Heart right ventricle (tissue), 16 donors: ENCODE measurements around the gene UPF1. TPM values are rescaled to one million over a fixed set of nuclear protein-coding genes. Genes with fewer than 3 reads are reported as not detected.
"Not testable (repeated sequence)": the region's sequence is repeated elsewhere in the genome, so short reads cannot be mapped to it uniquely, and the experiment has no call there.

Experiments used
- ATAC-seq, 8 donors: fragments of 200-7000 bp; cut with Tn5 transposase; one replicate each; pipeline ENCODE4 v1.9.1; 2020; ENCODE audit warnings: mild to moderate bottlenecking in 8 of 8, moderate library complexity in 8 of 8, moderate number of reproducible peaks in 1 of 8
- DNase-seq, 2 donors: peaks; one replicate each; pipeline ENCODE4 v3.0.0-alpha.2; 2020
- H3K27ac ChIP-seq, 10 donors: fragments of 200-600 bp; sonication (generic) in 2 of 10; one replicate each; pipeline versions ENCODE4 v1.5.0 to v1.8.0; 2020 to 2022; ENCODE audit warnings: mild to moderate bottlenecking in 3 of 10
- H3K27me3 ChIP-seq, 7 donors: fragments of 200-600 bp; one replicate each; pipeline ENCODE4 v1.8.0; 2021 to 2022; ENCODE audit warnings: mild to moderate bottlenecking in 2 of 7
- H3K36me3 ChIP-seq, 9 donors: fragments of 200-600 bp; sonication (generic) in 1 of 9; one replicate each; pipeline versions ENCODE4 v1.5.0 to v1.8.0; 2020 to 2022; ENCODE audit warnings: mild to moderate bottlenecking in 2 of 9
- H3K4me1 ChIP-seq, 9 donors: fragments of 200-600 bp; sonication (generic) in 1 of 9; one replicate each; pipeline versions ENCODE4 v1.5.0 to v1.8.0; 2020 to 2022; ENCODE audit warnings: mild to moderate bottlenecking in 4 of 9
- H3K4me3 ChIP-seq, 10 donors: fragments of 200-600 bp; sonication (generic) in 2 of 10; one replicate each; pipeline versions ENCODE4 v1.5.0 to v1.8.0; 2020 to 2022; ENCODE audit warnings: mild to moderate bottlenecking in 7 of 10, moderate library complexity in 2 of 10
- H3K9me3 ChIP-seq, 11 donors: fragments of 200-600 bp in 10 of 11; sonication (generic) in 2 of 11; one replicate each; pipeline versions ENCODE4 v1.5.0 to v1.8.0; 2013 to 2022; ENCODE audit warnings: mild to moderate bottlenecking in 2 of 11, control low read depth in 1 of 11, moderate library complexity in 1 of 11
- WGBS, 2 donors: extraction: QIAGEN DNeasy Blood & Tissue Kit; methylation state at CpG; one replicate each; pipeline ENCODE4 v1.1.7; 2013; ENCODE audit warnings: inconsistent platforms in 1 of 2; 5-methylcytosine and 5-hydroxymethylcytosine counted together
- intact Hi-C, 10 donors: fragments of 100-400 bp; cut with DNase I; formaldehyde crosslinking; loops; one replicate each; pipeline versions ENCODE4 v1.11.1 to v1.14.2; 2022
- polyA plus RNA-seq, 2 donors: library from polyadenylated mRNA; stranded (reverse); fragments of 200-250 nt; gene quantifications; one replicate each; pipeline ENCODE4 v1.2.3, GENCODE V29; 2013
- total RNA-seq, 10 donors: library from RNA; stranded (reverse); fragmentation: NEBNext Ultra II Directional in 3 of 10; extraction: Animal tissue kit (Norgen Biotek cat#: 25700) in 3 of 10; gene quantifications; one replicate each; pipeline versions ENCODE4 v1.2.1 to v1.2.4, GENCODE V29; 2021 to 2023
- TF ChIP-seq, protein P1 (sequence below), 9 donors: fragments of 200-600 bp; sonication (generic) in 2 of 9; IDR thresholded peaks; one replicate each; pipeline versions ENCODE4 v1.5.0 to v1.8.0; 2021 to 2022; ENCODE audit warnings: antibody characterized with exemption in 9 of 9, mild to moderate bottlenecking in 5 of 9, moderate library complexity in 1 of 9
- donor health status: Arrhythmogenic right ventricular cardiomyopathy.
- donor health status: ischemic (EF 13 %, LVEDD 7.1; RV severe dilation, severe dysfunction).
- donor health status: healthy with polysubstance abuse.
- donor health status: DM: no; HTN: yes; CAD: no.
- donor health status: DM: no; HTN: no; CAD: no.
- donor health status: ischemic (EF 25% LVEDD 6.9; RV normal size, moderate dysfunction).
- donor health status: ischemic (EF 25% LVEDD 5.7; RV mildly dilated, moderate dysfunction).
- donor health status: healthy.
- donor health status: DM: yes; HTN: yes; CAD: no.
- donor health status: Ischemic cardiomyopathy.
- donor health status: ischemic (EF 35%, LVEDD 5.7; RV mildly dilated, moderate dysfunction).
- donor health status: nonischemic (EF 11% LVEDD 7.7; RV severe dilation, severe dysfunction).
- donor health status: DM: yes; HTN: yes; CAD: no.
- donor health status: PGD.
- donor health status: ischemic (EF 29% LVEDD 5.4; RV normal size, mild dysfunction).
- donor health status: nonischemic (EF 23%, LVEDD 6.1; RV moderate dilation, normal function).

The UPF1 gene
- total and polyA plus RNA-seq, 12 donors: 25.2 to 44.3 (median 36.8) TPM

DNA sequence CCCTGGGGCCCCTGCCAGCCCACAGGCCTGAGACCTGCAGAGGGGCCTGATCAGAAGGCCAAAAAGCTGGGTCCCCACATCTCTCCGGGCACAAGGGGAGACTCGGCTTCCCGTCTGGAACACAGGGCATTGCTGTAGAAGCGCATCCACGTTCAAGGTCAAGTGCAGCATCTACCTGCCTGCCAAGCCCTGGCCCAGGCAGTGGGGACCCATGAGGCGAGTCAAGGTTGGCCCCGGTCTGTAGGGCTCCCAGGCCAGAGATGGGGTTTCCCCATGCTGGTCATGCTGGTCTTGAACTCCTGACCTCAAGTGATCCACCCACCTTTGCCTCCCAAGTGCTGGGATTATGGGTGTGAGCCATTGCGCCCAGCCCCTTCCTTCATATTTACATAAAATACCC, 27.1 kb upstream of the UPF1 start:
- intact Hi-C loops: loop anchor here in 1 of 10 donors (5.0 kb wide), 1 partner anchor 612 kb away; the partner anchor contains the start of gene MPV17L2
- H3K4me3 ChIP-seq: no peak overlapping the region
- peaks cover 0 to 7% (median 0%) of the 10 kb centered on the region in 9 donors for H3K4me1 ChIP-seq
- WGBS, 2 donors: 90 to 92% methylated on average over 8 of the region's 8 CpGs
- no peak for DNase-seq
- H3K27me3 ChIP-seq: peaks cover 0 to 33% (median 19%) of the 10 kb centered on the region in 7 donors
- no peaks in the 10 kb centered on the region for H3K9me3 ChIP-seq
- H3K36me3 ChIP-seq: no peaks in the 10 kb centered on the region
- TF ChIP-seq, protein P1, sequence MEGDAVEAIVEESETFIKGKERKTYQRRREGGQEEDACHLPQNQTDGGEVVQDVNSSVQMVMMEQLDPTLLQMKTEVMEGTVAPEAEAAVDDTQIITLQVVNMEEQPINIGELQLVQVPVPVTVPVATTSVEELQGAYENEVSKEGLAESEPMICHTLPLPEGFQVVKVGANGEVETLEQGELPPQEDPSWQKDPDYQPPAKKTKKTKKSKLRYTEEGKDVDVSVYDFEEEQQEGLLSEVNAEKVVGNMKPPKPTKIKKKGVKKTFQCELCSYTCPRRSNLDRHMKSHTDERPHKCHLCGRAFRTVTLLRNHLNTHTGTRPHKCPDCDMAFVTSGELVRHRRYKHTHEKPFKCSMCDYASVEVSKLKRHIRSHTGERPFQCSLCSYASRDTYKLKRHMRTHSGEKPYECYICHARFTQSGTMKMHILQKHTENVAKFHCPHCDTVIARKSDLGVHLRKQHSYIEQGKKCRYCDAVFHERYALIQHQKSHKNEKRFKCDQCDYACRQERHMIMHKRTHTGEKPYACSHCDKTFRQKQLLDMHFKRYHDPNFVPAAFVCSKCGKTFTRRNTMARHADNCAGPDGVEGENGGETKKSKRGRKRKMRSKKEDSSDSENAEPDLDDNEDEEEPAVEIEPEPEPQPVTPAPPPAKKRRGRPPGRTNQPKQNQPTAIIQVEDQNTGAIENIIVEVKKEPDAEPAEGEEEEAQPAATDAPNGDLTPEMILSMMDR (IDR thresholded peaks at IDR 0.05): no peak
- no peak overlapping the region for H3K27ac ChIP-seq
- no peak for ATAC-seq

DNA sequence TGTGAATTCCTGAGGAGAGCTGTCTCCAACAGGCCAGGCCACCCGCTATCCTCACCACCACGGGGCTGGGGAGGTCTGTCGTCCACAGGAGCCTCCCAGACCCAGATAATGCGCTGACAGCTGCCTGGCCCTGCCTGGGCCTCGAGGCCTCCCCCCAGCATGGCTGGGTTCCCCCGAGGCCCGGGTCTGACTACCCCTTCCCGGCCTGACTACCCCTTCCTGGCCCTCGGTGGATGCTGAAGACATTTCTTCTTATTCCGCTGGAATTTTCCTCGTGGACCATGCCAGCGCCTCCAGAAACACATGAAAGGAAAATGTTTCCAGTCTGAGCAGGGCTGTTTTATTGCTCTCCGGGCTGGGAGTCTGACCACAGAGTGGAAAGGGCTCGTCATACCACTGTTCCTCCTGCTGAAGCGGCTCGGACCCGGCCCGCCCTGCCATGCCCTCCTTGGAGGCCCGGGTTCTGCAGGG, 23.9 kb upstream of the UPF1 start:
- peaks cover 0 to 12% (median 0%) of the 10 kb centered on the region in 9 donors for H3K4me1 ChIP-seq
- DNase-seq (no peak), ATAC-seq (peak in 4 of 8 donors; percentile 23 to 65 (median 58))
- H3K4me3 ChIP-seq: no peak overlapping the region
- no peaks in the 10 kb centered on the region for H3K36me3 ChIP-seq
- WGBS, 2 donors: 67 to 70% methylated on average over 19 of the region's 19 CpGs
- H3K27ac ChIP-seq: peak overlapping the region in 3 of 10 donors; percentile 33 to 58 (median 37)
- H3K27me3 ChIP-seq: peaks cover 0 to 24% (median 6%) of the 10 kb centered on the region in 7 donors
- TF ChIP-seq, protein P1 (IDR thresholded peaks at IDR 0.05): no peak
- H3K9me3 ChIP-seq: no peaks in the 10 kb centered on the region
- intact Hi-C loops: loop anchor here in 1 of 10 donors (5.0 kb wide), 1 partner anchor 616 kb away; the partner anchor contains the start of gene MPV17L2

DNA sequence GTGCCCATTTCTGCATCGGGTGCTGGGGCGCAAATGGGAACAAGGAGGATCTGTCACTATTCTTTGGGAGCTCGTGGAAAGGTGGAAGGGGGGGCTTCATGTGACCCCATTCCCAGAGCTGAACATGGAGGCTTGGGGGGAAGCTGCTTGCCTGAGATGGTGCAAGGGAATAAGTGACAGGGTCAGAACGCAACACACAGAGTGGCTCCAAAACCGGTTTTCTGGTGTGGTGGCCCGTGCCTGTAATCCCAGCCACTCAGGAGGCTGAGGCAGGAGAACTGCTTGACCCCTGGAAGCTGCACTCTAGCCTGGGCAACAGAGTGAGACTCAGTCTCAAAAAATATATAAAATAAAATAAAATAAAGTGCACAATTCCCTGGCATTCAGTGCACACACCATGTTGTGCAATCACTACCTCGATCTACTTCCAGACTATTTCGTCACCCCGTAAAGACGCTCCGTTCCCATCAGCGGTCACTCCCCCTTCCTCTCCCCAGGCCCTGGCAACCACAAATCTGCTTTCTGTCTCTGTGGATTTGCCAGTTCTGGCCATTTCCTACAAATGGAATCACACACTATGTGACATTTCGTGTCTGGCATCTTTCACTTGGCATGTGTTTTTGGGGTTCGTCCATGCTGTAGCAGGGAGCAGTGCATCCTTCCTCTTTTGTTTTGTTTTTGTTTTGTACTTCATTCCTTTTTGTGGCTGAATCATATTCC, 22.4 kb upstream of the UPF1 start:
- ATAC-seq (peak; percentile 42 to 85 (median 68)), DNase-seq (peak in 1 of 2 donors; percentile 49)
- H3K36me3 ChIP-seq: no peaks in the 10 kb centered on the region
- peaks cover 0 to 10% (median 0%) of the 10 kb centered on the region in 7 donors for H3K27me3 ChIP-seq
- peak overlapping the region in 3 of 10 donors; percentile 20 to 58 (median 20) for H3K27ac ChIP-seq
- TF ChIP-seq, protein P1 (IDR thresholded peaks at IDR 0.05): no peak
- intact Hi-C loops: loop anchor here in 1 of 10 donors (5.0 kb wide), 1 partner anchor 617 kb away; the partner anchor contains the start of gene MPV17L2
- H3K4me3 ChIP-seq: no peak overlapping the region
- WGBS, 2 donors: 62 to 70% methylated on average over 14 of the region's 14 CpGs
- H3K9me3 ChIP-seq: no peaks in the 10 kb centered on the region
- peaks cover 0 to 12% (median 0%) of the 10 kb centered on the region in 9 donors for H3K4me1 ChIP-seq

DNA sequence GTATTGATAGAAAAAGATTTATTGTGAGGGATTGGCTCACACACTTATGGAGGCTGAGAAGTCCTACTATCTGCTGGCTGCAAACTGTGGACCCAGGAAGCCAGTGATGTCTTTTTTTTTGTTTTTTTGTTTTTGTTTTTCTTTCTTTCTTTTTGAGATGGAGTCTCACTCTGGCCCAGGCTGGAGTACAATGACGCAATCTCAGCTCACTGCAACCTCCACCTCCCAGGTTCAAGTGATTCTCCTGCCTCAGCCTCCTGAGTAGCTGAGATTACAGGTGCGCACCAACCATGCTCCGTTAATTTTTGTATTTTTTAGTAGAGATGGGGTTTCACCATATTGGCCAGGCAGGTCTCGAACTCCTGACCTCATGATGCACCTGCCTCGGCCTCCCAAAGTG, 20.1 kb upstream of the UPF1 start:
- intact Hi-C loops, ATAC-seq, H3K4me3 ChIP-seq, H3K27me3 ChIP-seq, DNase-seq, H3K27ac ChIP-seq, H3K9me3 ChIP-seq, H3K36me3 ChIP-seq: not testable (repeated sequence)
- 93 to 95% methylated on average over 5 of the region's 5 CpGs for WGBS, 2 donors
- peaks cover 0 to 12% (median 0%) of the 10 kb centered on the region in 9 donors for H3K4me1 ChIP-seq
